ENCODE data around the gene CST8.

The CST8 gene

DNA sequence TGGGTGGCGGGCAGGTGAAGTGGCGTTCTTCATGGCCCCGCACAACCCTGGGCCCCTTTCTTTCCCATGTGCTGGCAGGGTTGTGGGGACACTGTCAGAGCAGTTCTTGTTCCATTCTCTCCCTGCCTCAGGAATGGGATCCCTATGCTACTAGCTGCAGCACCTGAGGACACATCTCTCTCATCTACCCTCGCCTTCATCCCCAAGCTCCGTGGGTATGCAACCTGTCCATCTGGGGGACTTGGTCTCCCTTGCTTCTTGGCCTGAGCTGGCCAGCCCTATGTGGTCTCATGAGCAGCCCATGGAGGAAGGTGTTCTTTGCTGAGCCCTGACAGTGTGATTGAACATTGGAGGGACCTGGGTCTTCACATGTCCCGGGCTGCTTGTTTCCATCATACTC, 53.2 kb downstream of the CST8 start (continued):
- TF ChIP-seq, protein P1, sequence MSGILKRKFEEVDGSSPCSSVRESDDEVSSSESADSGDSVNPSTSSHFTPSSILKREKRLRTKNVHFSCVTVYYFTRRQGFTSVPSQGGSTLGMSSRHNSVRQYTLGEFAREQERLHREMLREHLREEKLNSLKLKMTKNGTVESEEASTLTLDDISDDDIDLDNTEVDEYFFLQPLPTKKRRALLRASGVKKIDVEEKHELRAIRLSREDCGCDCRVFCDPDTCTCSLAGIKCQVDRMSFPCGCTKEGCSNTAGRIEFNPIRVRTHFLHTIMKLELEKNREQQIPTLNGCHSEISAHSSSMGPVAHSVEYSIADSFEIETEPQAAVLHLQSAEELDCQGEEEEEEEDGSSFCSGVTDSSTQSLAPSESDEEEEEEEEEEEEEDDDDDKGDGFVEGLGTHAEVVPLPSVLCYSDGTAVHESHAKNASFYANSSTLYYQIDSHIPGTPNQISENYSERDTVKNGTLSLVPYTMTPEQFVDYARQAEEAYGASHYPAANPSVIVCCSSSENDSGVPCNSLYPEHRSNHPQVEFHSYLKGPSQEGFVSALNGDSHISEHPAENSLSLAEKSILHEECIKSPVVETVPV (CRISPR knock-in tag; IDR thresholded peaks at IDR 0.05), result no peak
- no peak for TF ChIP-seq ARNTL (CRISPR knock-in tag; IDR thresholded peaks at IDR 0.05; ENCODE audit: borderline replicate concordance, low read depth)
- TF ChIP-seq TCF4 (CRISPR knock-in tag; IDR thresholded peaks at IDR 0.05; ENCODE audit: borderline replicate concordance), result no peak
- TF ChIP-seq, protein P2, sequence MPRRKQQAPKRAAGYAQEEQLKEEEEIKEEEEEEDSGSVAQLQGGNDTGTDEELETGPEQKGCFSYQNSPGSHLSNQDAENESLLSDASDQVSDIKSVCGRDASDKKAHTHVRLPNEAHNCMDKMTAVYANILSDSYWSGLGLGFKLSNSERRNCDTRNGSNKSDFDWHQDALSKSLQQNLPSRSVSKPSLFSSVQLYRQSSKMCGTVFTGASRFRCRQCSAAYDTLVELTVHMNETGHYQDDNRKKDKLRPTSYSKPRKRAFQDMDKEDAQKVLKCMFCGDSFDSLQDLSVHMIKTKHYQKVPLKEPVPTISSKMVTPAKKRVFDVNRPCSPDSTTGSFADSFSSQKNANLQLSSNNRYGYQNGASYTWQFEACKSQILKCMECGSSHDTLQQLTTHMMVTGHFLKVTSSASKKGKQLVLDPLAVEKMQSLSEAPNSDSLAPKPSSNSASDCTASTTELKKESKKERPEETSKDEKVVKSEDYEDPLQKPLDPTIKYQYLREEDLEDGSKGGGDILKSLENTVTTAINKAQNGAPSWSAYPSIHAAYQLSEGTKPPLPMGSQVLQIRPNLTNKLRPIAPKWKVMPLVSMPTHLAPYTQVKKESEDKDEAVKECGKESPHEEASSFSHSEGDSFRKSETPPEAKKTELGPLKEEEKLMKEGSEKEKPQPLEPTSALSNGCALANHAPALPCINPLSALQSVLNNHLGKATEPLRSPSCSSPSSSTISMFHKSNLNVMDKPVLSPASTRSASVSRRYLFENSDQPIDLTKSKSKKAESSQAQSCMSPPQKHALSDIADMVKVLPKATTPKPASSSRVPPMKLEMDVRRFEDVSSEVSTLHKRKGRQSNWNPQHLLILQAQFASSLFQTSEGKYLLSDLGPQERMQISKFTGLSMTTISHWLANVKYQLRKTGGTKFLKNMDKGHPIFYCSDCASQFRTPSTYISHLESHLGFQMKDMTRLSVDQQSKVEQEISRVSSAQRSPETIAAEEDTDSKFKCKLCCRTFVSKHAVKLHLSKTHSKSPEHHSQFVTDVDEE (CRISPR knock-in tag; IDR thresholded peaks at IDR 0.05), result no peak
- no peak for TF ChIP-seq ZNF70 (CRISPR knock-in tag; IDR thresholded peaks at IDR 0.05)

All from SK-N-SH treated with all-trans-retinoic acid at 6 μM for 48 hours (cell line).